MCF 10A (cell line): ENCODE measurements around the gene CDK18. TPM values are rescaled to one million over a fixed set of nuclear protein-coding genes. Genes with fewer than 3 reads are reported as not detected.

Experiments
- BruUV-seq: library from RNA; stranded (reverse); fragments of 400-500 nt; replicated peaks from 2 replicates; lab custom pipeline; 2021; lab: Mats Ljungman, UMichigan
- CTCF ChIA-PET: fragments of 300-600 bp; sonication (Branson Sonifier 250); formaldehyde crosslinking; extraction: SDS; loops from one replicate; lab custom pipeline; 2021; ENCODE audit warnings: antibody characterized with exemption, inconsistent platforms; lab: Yijun Ruan, JAX
- POLR2A ChIA-PET: fragments of 300-600, 350-650 bp; sonication (Branson Sonifier 250); formaldehyde crosslinking; extraction: SDS; loops from one replicate; lab custom pipeline; 2020; ENCODE audit warnings: antibody characterized with exemption, inconsistent platforms; lab: Yijun Ruan, JAX
- DNase-seq: peaks from one replicate; pipeline ENCODE4 v3.0.0-alpha.2; 2018; ENCODE audit not compliant: unreplicated experiment
- H3K27ac Mint-ChIP-seq: one replicate; pipeline ENCODE4 v1.8.0; 2022; ENCODE audit warnings: mild to moderate bottlenecking, low read depth, mixed read lengths; ENCODE audit not compliant: unreplicated experiment
- H3K27me3 Mint-ChIP-seq: one replicate; pipeline ENCODE4 v1.8.0; 2022; ENCODE audit warnings: mixed read lengths; ENCODE audit not compliant: insufficient read depth, unreplicated experiment
- H3K36me3 Mint-ChIP-seq: one replicate; pipeline ENCODE4 v1.8.0; 2022; ENCODE audit warnings: mild to moderate bottlenecking, moderate library complexity, mixed read lengths; ENCODE audit not compliant: insufficient read depth, unreplicated experiment
- H3K4me1 Mint-ChIP-seq: one replicate; pipeline ENCODE4 v1.8.0; 2022; ENCODE audit warnings: mixed read lengths; ENCODE audit not compliant: insufficient read depth, unreplicated experiment
- H3K4me3 Mint-ChIP-seq: one replicate; pipeline ENCODE4 v1.8.0; 2022; ENCODE audit warnings: mild to moderate bottlenecking, moderate library complexity, mixed read lengths; ENCODE audit not compliant: unreplicated experiment
- H3K9me3 Mint-ChIP-seq: one replicate; pipeline ENCODE4 v1.8.0; 2022; ENCODE audit warnings: mixed read lengths; ENCODE audit not compliant: unreplicated experiment
- CTCF ChIP-seq: fragments of 200-600 bp; IDR thresholded peaks from one replicate; pipeline ENCODE4 v1.8.0; 2022; ENCODE audit warnings: antibody characterized with exemption, mild to moderate bottlenecking; ENCODE audit not compliant: unreplicated experiment
- intact Hi-C: fragments of 100-400 bp; cut with micrococcal nuclease; formaldehyde crosslinking; loops from 2 replicates; pipeline ENCODE4 v1.14.1; 2022
- total RNA-seq: library from RNA; stranded (reverse); gene quantifications from 2 replicates; pipeline ENCODE4 v1.2.3, GENCODE V29; 2022

The CDK18 gene
- total RNA-seq, 1 experiment from 2014 or later, result 6.8 TPM

- intact Hi-C loops, result no loop called here
- no peak for DNase-seq
- no peak for TF ChIP-seq CTCF
- no peaks in the 10 kb centered on the region for H3K27me3 Mint-ChIP-seq
- BruUV-seq, result no TSS peak
- no peak overlapping the region for H3K27ac Mint-ChIP-seq
- H3K4me1 Mint-ChIP-seq, result peaks cover 22% of the 10 kb centered on the region
- no peaks in the 10 kb centered on the region for H3K36me3 Mint-ChIP-seq
- H3K4me3 Mint-ChIP-seq, result peak overlapping the region; percentile 89
- no peaks in the 10 kb centered on the region for H3K9me3 Mint-ChIP-seq
- ChIA-PET CTCF (interaction anchor here (0.7 to 37.5 kb wide), 10 partner anchors 11 to 181 kb away, joined by 3 to 1608 read pairs (median 5); partner anchors contain the start of gene ELK4), POLR2A (interaction anchor here (0.8 to 6.1 kb wide), 5 partner anchors 9 to 127 kb away, joined by 3 to 73 read pairs (median 8); no protein-coding TSS in a partner anchor)
These were observed 2.1 kb downstream of the CDK18 start for GRCh38 chr1:205506409-205507200.

- TF ChIP-seq CTCF, result no peak
- peaks cover 22% of the 10 kb centered on the region for H3K4me1 Mint-ChIP-seq
- BruUV-seq, result no TSS peak
- intact Hi-C loops, result no loop called here
- ChIA-PET POLR2A (interaction anchor here (0.6 to 6.1 kb wide), 6 partner anchors 9 to 122 kb away, joined by 3 to 73 read pairs (median 4); no protein-coding TSS in a partner anchor), CTCF (interaction anchor here (0.7 to 37.5 kb wide), 9 partner anchors 8 to 184 kb away, joined by 3 to 1608 read pairs (median 5); no protein-coding TSS in a partner anchor)
- no peak overlapping the region for H3K27ac Mint-ChIP-seq
- no peaks in the 10 kb centered on the region for H3K9me3 Mint-ChIP-seq
- no peak for DNase-seq
- H3K27me3 Mint-ChIP-seq, result no peaks in the 10 kb centered on the region
- no peaks in the 10 kb centered on the region for H3K36me3 Mint-ChIP-seq
- no peak overlapping the region for H3K4me3 Mint-ChIP-seq
These were observed 3.8 kb downstream of the CDK18 start for GRCh38 chr1:205508227-205508714.

GRCh38 chr1:205510308-205510950 is 6.0 kb downstream of the CDK18 start:
- no peak overlapping the region for H3K4me3 Mint-ChIP-seq
- TF ChIP-seq CTCF, result no peak
- no peaks in the 10 kb centered on the region for H3K36me3 Mint-ChIP-seq
- H3K9me3 Mint-ChIP-seq, result no peaks in the 10 kb centered on the region
- no peak overlapping the region for H3K27ac Mint-ChIP-seq
- CTCF ChIA-PET, result interaction anchor here (0.5 to 37.5 kb wide), 9 partner anchors 11 to 286 kb away, joined by 3 to 1608 read pairs (median 4); no protein-coding TSS in a partner anchor
- no peaks in the 10 kb centered on the region for H3K27me3 Mint-ChIP-seq
- intact Hi-C loops, result no loop called here
- POLR2A ChIA-PET, result no interaction called here
- no TSS peak for BruUV-seq
- DNase-seq, result no peak
- peaks cover 14% of the 10 kb centered on the region for H3K4me1 Mint-ChIP-seq

- DNase-seq, result no peak
- no TSS peak for BruUV-seq
- TF ChIP-seq CTCF, result no peak
- intact Hi-C loops, result no loop called here
- ChIA-PET POLR2A (interaction anchor here (0.6 kb wide), 1 partner anchor 81 kb away, joined by 3 read pairs; no protein-coding TSS in a partner anchor), CTCF (interaction anchor here (0.5 to 37.5 kb wide), 7 partner anchors 19 to 286 kb away, joined by 3 to 1608 read pairs (median 3); no protein-coding TSS in a partner anchor)
- Mint-ChIP-seq H3K36me3 (no peaks in the 10 kb centered on the region), H3K27me3 (no peaks in the 10 kb centered on the region), H3K9me3 (no peaks in the 10 kb centered on the region), H3K4me1 (peaks cover 9% of the 10 kb centered on the region), H3K4me3 (no peak overlapping the region), H3K27ac (no peak overlapping the region)
These were observed 6.5 kb downstream of the CDK18 start for GRCh38 chr1:205510951-205511330.
